Stomach (tissue), 4 donors: Measurements from ENCODE around the gene GALNT17.

Source experiments
- CTCF ChIP-seq, 7 experiments: fragments of 450-650 bp in 4 of 7; fragments of 200-600 bp in 3 of 7; sonication (generic) in 3 of 7; IDR thresholded peaks; one replicate each; pipeline ENCODE4 v1.5.1; 2016 to 2019; ENCODE audit warnings: antibody characterized with exemption in 7 of 7, control low read depth in 2 of 7, mild to moderate bottlenecking in 1 of 7
- EP300 ChIP-seq: sonication (generic); formaldehyde crosslinking; IDR thresholded peaks from one replicate; pipeline ENCODE4 v1.6.1; 2017; ENCODE audit warnings: antibody characterized with exemption
- POLR2A ChIP-seq, 4 donors: fragments of 450-650 bp; IDR thresholded peaks; one replicate each; pipeline ENCODE4 v1.6.1; 2016; ENCODE audit warnings: antibody characterized with exemption in 4 of 4, control low read depth in 2 of 4, mild to moderate bottlenecking in 1 of 4, moderate library complexity in 1 of 4

DNA sequence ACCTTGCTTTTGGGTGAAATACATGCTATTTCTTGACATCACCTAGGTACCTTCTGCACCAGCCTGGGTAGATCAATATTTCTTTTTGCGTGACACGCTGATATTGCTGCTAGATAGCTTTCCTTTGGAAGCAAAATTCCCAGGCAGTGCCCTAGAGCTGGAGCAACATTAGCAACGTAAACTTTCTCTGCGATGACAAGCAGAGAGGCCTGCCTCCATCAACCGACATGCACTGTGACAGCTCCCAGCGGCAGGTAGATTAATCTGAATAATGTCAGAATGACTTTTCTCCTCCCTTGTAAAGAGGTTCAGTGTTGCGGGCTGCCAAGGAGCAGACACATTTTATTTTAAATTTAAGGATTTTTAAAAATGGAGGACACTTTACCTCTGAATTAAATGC lies 307.4 kb downstream of the GALNT17 start:
- no peak for TF ChIP-seq CTCF (IDR thresholded peaks at IDR 0.05)
- TF ChIP-seq POLR2A (IDR thresholded peaks at IDR 0.05) = no peak
- no peak for TF ChIP-seq EP300
